ENCODE measurements around the gene STAM2. TPM values are rescaled to one million over a fixed set of nuclear protein-coding genes. Genes with fewer than 3 reads are reported as not detected.

The STAM2 gene
- total RNA-seq, 1 experiment from 2014 or later, result 14.2 TPM

DNA sequence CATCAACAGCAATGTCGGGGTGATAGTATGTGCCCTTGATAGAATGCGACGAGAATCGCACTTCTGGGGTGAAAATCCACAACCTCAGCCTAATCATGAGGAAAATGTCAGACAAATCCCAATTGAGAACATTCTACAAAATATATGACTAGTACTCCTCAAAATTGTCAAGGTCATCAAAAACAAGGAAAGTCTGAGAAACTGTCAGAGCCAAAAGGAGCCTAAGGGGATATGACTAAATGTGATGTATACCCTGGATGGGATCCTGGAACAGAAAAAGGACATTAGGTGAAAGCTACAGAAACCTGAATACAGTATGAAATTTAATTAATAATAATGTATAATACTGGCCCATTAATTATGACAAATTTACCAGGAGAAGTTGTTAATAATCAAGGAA is 69.1 kb downstream of the STAM2 start:
- Histone ChIP-seq H3K56ac (ENCODE audit: insufficient read length, low read depth, low read length) (no peak overlapping the region), H3K79me1 (ENCODE audit: insufficient read depth, low read depth, low read length, poor library complexity, severe bottlenecking) (no peaks in the 10 kb centered on the region), H4K8ac (replicated peaks; ENCODE audit: insufficient read length, low read depth, low read length) (no peak overlapping the region), H3K27ac (ENCODE audit: insufficient read length, low read depth, low read length) (no peak overlapping the region), H3K14ac (ENCODE audit: insufficient read depth, low read length) (no peak overlapping the region), H3K23me2 (ENCODE audit: insufficient read length, low read depth, low read length, poor library complexity, severe bottlenecking) (no peaks in the 10 kb centered on the region), H2BK120ac (ENCODE audit: low read depth, low read length, poor library complexity, severe bottlenecking) (no peak overlapping the region), H3K4me1 (ENCODE audit: insufficient read depth, low read length) (no peaks in the 10 kb centered on the region), H2AFZ (ENCODE audit: low read length) (no peak overlapping the region), H3K9ac (ENCODE audit: extremely low read depth, insufficient read length, low read length) (no peak overlapping the region), H3K18ac (ENCODE audit: insufficient read length, low read depth, low read length) (no peak overlapping the region), H4K5ac (ENCODE audit: insufficient read length, low read depth, low read length) (no peak overlapping the region), H2BK20ac (ENCODE audit: low read depth, low read length, poor library complexity, severe bottlenecking) (no peak overlapping the region), H3T11ph (ENCODE audit: low read length) (no peak overlapping the region), H3K4me2 (ENCODE audit: insufficient read depth, insufficient read length, low read length) (no peak overlapping the region), H2BK5ac (ENCODE audit: insufficient read length, low read length) (no peak overlapping the region), H3K9me3 (ENCODE audit: control insufficient read depth, low read depth, low read length) (no peaks in the 10 kb centered on the region), H3K27me3 (ENCODE audit: insufficient read depth, low read length) (no peaks in the 10 kb centered on the region), H4K91ac (ENCODE audit: insufficient read length, low read depth, low read length) (no peak overlapping the region), H3K23ac (ENCODE audit: insufficient read length, low read depth, low read length) (no peak overlapping the region), H3K79me2 (ENCODE audit: insufficient read depth, low read length) (no peaks in the 10 kb centered on the region), H3K4ac (ENCODE audit: low read depth, low read length) (no peak overlapping the region), H2AK5ac (ENCODE audit: insufficient read length, low read length) (no peak overlapping the region), H2BK12ac (ENCODE audit: insufficient read length, low read depth, low read length) (no peak overlapping the region), H2BK15ac (ENCODE audit: low read depth, low read length) (no peak overlapping the region), H4K20me1 (ENCODE audit: control insufficient read depth, insufficient read depth, insufficient read length) (no peaks in the 10 kb centered on the region)
- WGBS (ENCODE audit: extremely low coverage, insufficient read length, low lambda C conversion rate), result no CpG with 5 or more reads among the region's 4 CpGs
- H3K27ac Mint-ChIP-seq, result no peak overlapping the region
- no peak for DNase-seq
- H3K4me1 Mint-ChIP-seq, result peaks cover 7% of the 10 kb centered on the region in 2 experiments; a peak in 3 of 4 replicates
- no peaks in the 10 kb centered on the region for H3K9me3 Mint-ChIP-seq
- no peaks in the 10 kb centered on the region for H3K36me3 Mint-ChIP-seq (ENCODE audit: insufficient read depth in 1 of 3, low read depth in 3 of 3)
- H3K27me3 Mint-ChIP-seq (ENCODE audit: low read depth), result peaks cover 6% of the 10 kb centered on the region
- H3K4me3 Mint-ChIP-seq, result no peak overlapping the region
- TF ChIP-seq, protein P1, sequence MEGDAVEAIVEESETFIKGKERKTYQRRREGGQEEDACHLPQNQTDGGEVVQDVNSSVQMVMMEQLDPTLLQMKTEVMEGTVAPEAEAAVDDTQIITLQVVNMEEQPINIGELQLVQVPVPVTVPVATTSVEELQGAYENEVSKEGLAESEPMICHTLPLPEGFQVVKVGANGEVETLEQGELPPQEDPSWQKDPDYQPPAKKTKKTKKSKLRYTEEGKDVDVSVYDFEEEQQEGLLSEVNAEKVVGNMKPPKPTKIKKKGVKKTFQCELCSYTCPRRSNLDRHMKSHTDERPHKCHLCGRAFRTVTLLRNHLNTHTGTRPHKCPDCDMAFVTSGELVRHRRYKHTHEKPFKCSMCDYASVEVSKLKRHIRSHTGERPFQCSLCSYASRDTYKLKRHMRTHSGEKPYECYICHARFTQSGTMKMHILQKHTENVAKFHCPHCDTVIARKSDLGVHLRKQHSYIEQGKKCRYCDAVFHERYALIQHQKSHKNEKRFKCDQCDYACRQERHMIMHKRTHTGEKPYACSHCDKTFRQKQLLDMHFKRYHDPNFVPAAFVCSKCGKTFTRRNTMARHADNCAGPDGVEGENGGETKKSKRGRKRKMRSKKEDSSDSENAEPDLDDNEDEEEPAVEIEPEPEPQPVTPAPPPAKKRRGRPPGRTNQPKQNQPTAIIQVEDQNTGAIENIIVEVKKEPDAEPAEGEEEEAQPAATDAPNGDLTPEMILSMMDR (conservative IDR thresholded peaks at IDR 0.05), result no peak

All from H9 (cell line).